Thyroid gland (tissue), 4 donors: ENCODE data around the gene WDR20. TPM values are rescaled to one million over a fixed set of nuclear protein-coding genes. Genes with fewer than 3 reads are reported as not detected.

Source experiments
- DNase-seq, 2 donors: peaks; one replicate each; pipeline ENCODE4 v3.0.0-alpha.2; 2019
- H3K27ac ChIP-seq, 3 donors: fragments of 200-600 bp; sonication (generic); 1 replicate in 2 of 3; 2 replicates in 1 of 3; pipeline ENCODE4 v1.5.1; 2016 to 2019; ENCODE audit warnings: mild to moderate bottlenecking in 1 of 3, moderate library complexity in 1 of 3
- H3K27me3 ChIP-seq: fragments of 200-600 bp; sonication (generic); one replicate; pipeline ENCODE4 v1.5.1; 2019
- H3K36me3 ChIP-seq, 2 donors: fragments of 200-600 bp; sonication (generic); one replicate each; pipeline ENCODE4 v1.5.1; 2016 to 2019
- H3K4me1 ChIP-seq, 2 donors: fragments of 200-600 bp; sonication (generic); one replicate each; pipeline ENCODE4 v1.5.1; 2017 to 2019
- H3K4me3 ChIP-seq, 3 donors: fragments of 200-600 bp; sonication (generic); replicated peaks in 1 of 3; 1 replicate in 2 of 3; 2 replicates in 1 of 3; pipeline ENCODE4 v1.5.1; 2016; ENCODE audit warnings: mild to moderate bottlenecking in 1 of 3
- H3K9me3 ChIP-seq: fragments of 200-600 bp; sonication (generic); one replicate; pipeline ENCODE4 v1.5.1; 2017
- POLR2A ChIP-seq, 2 donors: fragments of 450-650 bp; IDR thresholded peaks; one replicate each; pipeline ENCODE4 v1.6.1; 2017; ENCODE audit warnings: antibody characterized with exemption in 2 of 2, mild to moderate bottlenecking in 2 of 2, moderate library complexity in 1 of 2
- WGBS, 2 donors: methylation state at CpG; one replicate each; pipeline ENCODE4 v1.1.5; 2017; 5-methylcytosine and 5-hydroxymethylcytosine counted together
- intact Hi-C: fragments of 100-400 bp; cut with DNase I; formaldehyde crosslinking; loops from one replicate; pipeline ENCODE4 v1.15.1; 2023
- total RNA-seq, 4 donors: library from RNA; depleted of rRNA; stranded (reverse); fragments of >200 nt; gene quantifications; one replicate each; pipeline ENCODE4 v1.2.3, GENCODE V29; 2016
- TF ChIP-seq, protein P1 (sequence below), 6 experiments: fragments of 200-600 bp in 3 of 6; fragments of 450-650 bp in 3 of 6; sonication (generic) in 3 of 6; IDR thresholded peaks; one replicate each; pipeline ENCODE4 v1.5.1; 2016 to 2019; ENCODE audit warnings: antibody characterized with exemption in 6 of 6, mild to moderate bottlenecking in 2 of 6, inconsistent platforms in 1 of 6, moderate library complexity in 1 of 6

Gene WDR20
- total RNA-seq, 4 donors from 2014 or later = 27.1 to 48.8 (median 37.6) TPM

DNA sequence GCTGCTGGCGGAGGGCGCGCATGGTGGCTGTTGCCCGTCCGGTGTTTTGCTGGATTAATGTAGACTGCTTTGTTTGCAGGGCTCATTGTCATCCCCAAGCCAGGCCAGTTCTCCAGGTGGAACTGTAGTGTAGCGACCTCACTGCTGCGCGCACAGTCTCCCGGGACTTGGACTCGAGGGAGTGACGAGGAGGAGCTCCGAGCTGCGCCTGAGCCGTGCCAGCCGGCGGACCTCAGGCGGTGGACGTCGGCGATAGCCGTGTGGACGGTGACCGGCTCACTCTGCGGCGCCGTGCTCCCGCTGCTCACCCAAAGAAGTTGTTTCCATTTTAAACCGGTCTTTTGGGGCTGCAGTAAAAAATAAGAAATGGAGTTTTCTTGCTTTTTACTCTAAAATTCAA is 83.1 kb downstream of the WDR20 start:
- 96 to 97% methylated on average over 28 of the region's 28 CpGs for WGBS, 2 donors
- Histone ChIP-seq H3K27me3 (no peaks in the 10 kb centered on the region), H3K4me3 (no peak overlapping the region), H3K36me3 (no peaks in the 10 kb centered on the region), H3K9me3 (no peaks in the 10 kb centered on the region), H3K4me1 (peaks cover 0 to 22% of the 10 kb centered on the region in 2 donors), H3K27ac (no peak overlapping the region)
- intact Hi-C loops = loop anchor here (10.0 kb wide), 1 partner anchor 158 kb away; no protein-coding TSS in a partner anchor
- TF ChIP-seq, protein P1, sequence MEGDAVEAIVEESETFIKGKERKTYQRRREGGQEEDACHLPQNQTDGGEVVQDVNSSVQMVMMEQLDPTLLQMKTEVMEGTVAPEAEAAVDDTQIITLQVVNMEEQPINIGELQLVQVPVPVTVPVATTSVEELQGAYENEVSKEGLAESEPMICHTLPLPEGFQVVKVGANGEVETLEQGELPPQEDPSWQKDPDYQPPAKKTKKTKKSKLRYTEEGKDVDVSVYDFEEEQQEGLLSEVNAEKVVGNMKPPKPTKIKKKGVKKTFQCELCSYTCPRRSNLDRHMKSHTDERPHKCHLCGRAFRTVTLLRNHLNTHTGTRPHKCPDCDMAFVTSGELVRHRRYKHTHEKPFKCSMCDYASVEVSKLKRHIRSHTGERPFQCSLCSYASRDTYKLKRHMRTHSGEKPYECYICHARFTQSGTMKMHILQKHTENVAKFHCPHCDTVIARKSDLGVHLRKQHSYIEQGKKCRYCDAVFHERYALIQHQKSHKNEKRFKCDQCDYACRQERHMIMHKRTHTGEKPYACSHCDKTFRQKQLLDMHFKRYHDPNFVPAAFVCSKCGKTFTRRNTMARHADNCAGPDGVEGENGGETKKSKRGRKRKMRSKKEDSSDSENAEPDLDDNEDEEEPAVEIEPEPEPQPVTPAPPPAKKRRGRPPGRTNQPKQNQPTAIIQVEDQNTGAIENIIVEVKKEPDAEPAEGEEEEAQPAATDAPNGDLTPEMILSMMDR (IDR thresholded peaks at IDR 0.05) = no peak
- no peak for TF ChIP-seq POLR2A (IDR thresholded peaks at IDR 0.05)
- DNase-seq = no peak

DNA sequence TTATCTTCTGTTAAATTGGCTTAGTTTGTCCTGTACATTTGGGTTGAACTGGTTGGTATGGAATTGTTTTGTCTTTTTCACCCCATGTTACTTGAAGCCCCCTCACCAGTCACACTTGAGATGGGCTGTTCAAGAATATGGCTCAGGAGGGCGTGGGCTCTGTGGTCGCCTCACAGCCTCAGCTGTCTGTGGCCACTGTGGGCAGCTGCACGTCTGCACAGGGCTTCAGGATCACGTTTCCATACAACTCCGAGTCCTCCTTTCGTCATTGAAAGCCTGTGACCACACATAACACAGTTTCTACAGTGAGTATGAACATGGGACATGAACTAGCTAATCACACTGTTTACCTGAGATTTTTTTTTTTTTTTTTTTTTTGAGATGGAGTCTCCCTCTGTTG is 84.0 kb downstream of the WDR20 start:
- Histone ChIP-seq H3K36me3 (no peaks in the 10 kb centered on the region), H3K4me3 (no peak overlapping the region), H3K27ac (no peak overlapping the region), H3K27me3 (no peaks in the 10 kb centered on the region), H3K4me1 (peaks cover 0 to 22% of the 10 kb centered on the region in 2 donors), H3K9me3 (no peaks in the 10 kb centered on the region)
- 96 to 97% methylated on average over 6 of the region's 6 CpGs for WGBS, 2 donors
- TF ChIP-seq POLR2A (IDR thresholded peaks at IDR 0.05) = no peak
- TF ChIP-seq, protein P1 (IDR thresholded peaks at IDR 0.05) = no peak
- intact Hi-C loops = loop anchor here (10.0 kb wide), 1 partner anchor 159 kb away; no protein-coding TSS in a partner anchor
- no peak for DNase-seq

DNA sequence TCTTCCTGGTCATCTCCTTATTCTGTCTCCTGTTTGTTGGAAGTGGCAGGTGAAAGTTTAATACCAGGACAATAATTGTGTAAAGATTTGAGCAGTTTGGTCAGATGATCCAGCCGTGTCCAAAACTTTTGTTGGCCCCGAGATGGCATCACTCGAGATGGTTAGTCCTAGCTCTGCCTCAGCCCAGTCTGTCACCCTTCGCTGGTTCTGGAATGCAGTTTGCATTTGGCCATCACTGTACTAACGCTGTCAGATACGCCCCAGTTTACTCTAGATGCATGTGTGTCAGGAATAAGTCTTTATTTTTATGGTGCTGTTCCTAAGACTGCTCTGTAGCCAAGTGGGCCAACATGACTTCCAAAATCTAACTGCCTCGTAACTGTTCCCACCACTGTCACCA is 85.7 kb downstream of the WDR20 start:
- TF ChIP-seq POLR2A (IDR thresholded peaks at IDR 0.05) = no peak
- TF ChIP-seq, protein P1 (IDR thresholded peaks at IDR 0.05) = no peak
- Histone ChIP-seq H3K36me3 (peaks cover 0 to 6% of the 10 kb centered on the region in 2 donors), H3K4me3 (no peak overlapping the region), H3K9me3 (no peaks in the 10 kb centered on the region), H3K27ac (peak overlapping the region; percentile 15 to 72 (median 64)), H3K4me1 (peaks cover 0 to 22% of the 10 kb centered on the region in 2 donors), H3K27me3 (no peaks in the 10 kb centered on the region)
- intact Hi-C loops = loop anchor here (10.0 kb wide), 1 partner anchor 161 kb away; no protein-coding TSS in a partner anchor
- DNase-seq = peak; percentile 79 to 87
- WGBS, 2 donors = 37 to 50% methylated on average over 7 of the region's 7 CpGs

DNA sequence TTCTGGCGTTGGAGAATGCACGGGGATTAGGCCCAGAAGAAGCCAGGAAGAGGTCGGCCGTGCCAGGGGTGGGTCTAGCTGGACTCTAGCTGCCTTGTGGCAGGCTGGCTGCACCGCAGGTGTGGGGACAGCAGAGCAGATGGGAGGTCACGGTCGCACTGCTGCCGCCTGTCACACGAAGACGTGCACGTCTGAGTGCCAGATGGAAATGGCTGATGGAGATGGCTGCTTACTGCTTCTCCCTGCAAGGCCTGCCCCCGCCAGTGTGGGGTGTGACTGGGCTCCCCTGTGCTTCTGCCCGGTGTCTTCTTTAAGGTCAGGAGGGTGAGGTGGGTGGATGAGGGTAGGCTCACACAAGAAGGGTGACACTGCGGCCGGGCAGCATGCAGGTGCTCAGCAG is 86.2 kb downstream of the WDR20 start:
- TF ChIP-seq POLR2A (IDR thresholded peaks at IDR 0.05) = peak in 1 of 2 donors; percentile 8
- TF ChIP-seq, protein P1 (IDR thresholded peaks at IDR 0.05) = no peak
- DNase-seq = no peak
- no peaks in the 10 kb centered on the region for H3K27me3 ChIP-seq
- 59 to 69% methylated on average over 15 of the region's 15 CpGs for WGBS, 2 donors
- intact Hi-C loops = loop anchor here (10.0 kb wide), 1 partner anchor 161 kb away; no protein-coding TSS in a partner anchor
- H3K27ac ChIP-seq = peak overlapping the region; percentile 15 to 64 (median 53)
- no peak overlapping the region for H3K4me3 ChIP-seq
- H3K36me3 ChIP-seq = peaks cover 0 to 6% of the 10 kb centered on the region in 2 donors
- peaks cover 0 to 19% of the 10 kb centered on the region in 2 donors for H3K4me1 ChIP-seq
- no peaks in the 10 kb centered on the region for H3K9me3 ChIP-seq

GRCh38 chr14:102226356-102227125 is 86.8 kb downstream of the WDR20 start:
- Histone ChIP-seq H3K4me1 (peaks cover 0 to 16% of the 10 kb centered on the region in 2 donors), H3K27ac (peak overlapping the region in 2 of 3 donors; percentile 15 to 64), H3K9me3 (no peaks in the 10 kb centered on the region), H3K27me3 (no peaks in the 10 kb centered on the region), H3K4me3 (no peak overlapping the region), H3K36me3 (peaks cover 0 to 6% of the 10 kb centered on the region in 2 donors)
- TF ChIP-seq POLR2A (IDR thresholded peaks at IDR 0.05) = no peak
- TF ChIP-seq, protein P1 (IDR thresholded peaks at IDR 0.05) = no peak
- WGBS, 2 donors = 89 to 90% methylated on average over 16 to 27 of the region's 27 CpGs
- intact Hi-C loops = loop anchor here (10.0 kb wide), 1 partner anchor 162 kb away; no protein-coding TSS in a partner anchor
- DNase-seq = no peak
